HL-60 (cell line): ENCODE results near the gene RIPPLY1.

Source experiments
- GABPA ChIP-seq: IDR thresholded peaks from 2 replicates; pipeline ENCODE4 v1.6.1; 2012; ENCODE audit warnings: low read depth
- POLR2AphosphoS5 ChIP-seq: IDR thresholded peaks from 2 replicates; pipeline ENCODE4 v1.6.1; 2012; ENCODE audit warnings: low read depth
- REST ChIP-seq: IDR thresholded peaks from 2 replicates; pipeline ENCODE4 v1.6.1; 2012; ENCODE audit warnings: low read depth; ENCODE audit not compliant: insufficient replicate concordance
- SPI1 ChIP-seq: IDR thresholded peaks from 2 replicates; pipeline ENCODE4 v1.6.1; 2012; ENCODE audit warnings: low read depth, mild to moderate bottlenecking, borderline replicate concordance
- TF ChIP-seq, protein P1 (sequence below): IDR thresholded peaks from one replicate; pipeline ENCODE4 v1.5.1; 2011; ENCODE audit warnings: low read length, control low read depth, inconsistent platforms; ENCODE audit not compliant: insufficient read depth

DNA sequence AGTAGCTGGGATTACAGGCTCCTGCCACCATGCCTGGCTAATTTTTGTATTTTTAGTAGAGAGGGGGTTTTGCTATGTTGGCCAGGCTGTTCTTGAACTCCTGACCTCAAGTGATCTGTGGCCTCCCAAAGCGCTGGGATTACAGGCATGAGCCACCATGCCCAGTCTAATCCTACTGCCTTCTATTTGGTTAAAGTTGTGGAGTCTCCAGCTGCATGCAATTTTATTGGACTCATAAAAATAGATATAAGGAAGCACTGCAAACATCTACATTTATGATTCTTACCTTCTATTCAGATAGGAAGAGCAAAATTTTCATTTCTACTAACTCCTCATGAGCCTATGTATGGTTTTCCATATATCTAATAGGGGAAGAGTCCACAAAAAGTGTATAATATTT lies 13.7 kb downstream of the RIPPLY1 start:
- TF ChIP-seq, protein P1, sequence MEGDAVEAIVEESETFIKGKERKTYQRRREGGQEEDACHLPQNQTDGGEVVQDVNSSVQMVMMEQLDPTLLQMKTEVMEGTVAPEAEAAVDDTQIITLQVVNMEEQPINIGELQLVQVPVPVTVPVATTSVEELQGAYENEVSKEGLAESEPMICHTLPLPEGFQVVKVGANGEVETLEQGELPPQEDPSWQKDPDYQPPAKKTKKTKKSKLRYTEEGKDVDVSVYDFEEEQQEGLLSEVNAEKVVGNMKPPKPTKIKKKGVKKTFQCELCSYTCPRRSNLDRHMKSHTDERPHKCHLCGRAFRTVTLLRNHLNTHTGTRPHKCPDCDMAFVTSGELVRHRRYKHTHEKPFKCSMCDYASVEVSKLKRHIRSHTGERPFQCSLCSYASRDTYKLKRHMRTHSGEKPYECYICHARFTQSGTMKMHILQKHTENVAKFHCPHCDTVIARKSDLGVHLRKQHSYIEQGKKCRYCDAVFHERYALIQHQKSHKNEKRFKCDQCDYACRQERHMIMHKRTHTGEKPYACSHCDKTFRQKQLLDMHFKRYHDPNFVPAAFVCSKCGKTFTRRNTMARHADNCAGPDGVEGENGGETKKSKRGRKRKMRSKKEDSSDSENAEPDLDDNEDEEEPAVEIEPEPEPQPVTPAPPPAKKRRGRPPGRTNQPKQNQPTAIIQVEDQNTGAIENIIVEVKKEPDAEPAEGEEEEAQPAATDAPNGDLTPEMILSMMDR, result no peak
- TF ChIP-seq REST (no peak), POLR2AphosphoS5 (no peak), GABPA (no peak), SPI1 (no peak)
